IMR-90 (cell line): ENCODE data around the gene MOB1A. TPM values are rescaled to one million over a fixed set of nuclear protein-coding genes. Genes with fewer than 3 reads are reported as not detected.

Source experiments
- ATAC-seq: fragments of 200-7000 bp; cut with Tn5 transposase; 2 replicates; pipeline ENCODE4 v1.9.1; 2020; ENCODE audit warnings: low read depth, mild to moderate bottlenecking, moderate library complexity
- BruUV-seq: library from RNA; stranded (reverse); fragments of 400-500 nt; replicated peaks from 2 replicates; lab custom pipeline; 2021; lab: Mats Ljungman, UMichigan
- CTCF ChIA-PET: fragments of 300-600 bp; formaldehyde crosslinking; extraction: SDS; loops from one replicate; lab custom pipeline; 2021; ENCODE audit warnings: antibody characterized with exemption; lab: Yijun Ruan, JAX
- POLR2A ChIA-PET: fragments of 300-600 bp; sonication (Branson Sonifier 250); formaldehyde crosslinking; loops from one replicate; lab custom pipeline; 2022; ENCODE audit warnings: antibody characterized with exemption; ENCODE audit not compliant: unreplicated experiment; lab: Charles Lee
- DNase-seq: peaks from one replicate; pipeline ENCODE4 v3.0.0; 2013
- H2AFZ ChIP-seq: replicated peaks from 2 replicates; pipeline ENCODE3; 2013; ENCODE audit warnings: low read length, mild to moderate bottlenecking; ENCODE audit not compliant: poor library complexity
- H2AK5ac ChIP-seq: 2 replicates; pipeline ENCODE4 v1.6.1; 2013; ENCODE audit warnings: low read depth, low read length, inconsistent platforms
- H2AK9ac ChIP-seq: replicated peaks from 2 replicates; pipeline ENCODE3; 2013; ENCODE audit warnings: mild to moderate bottlenecking, low read depth, low read length, moderate library complexity; ENCODE audit not compliant: poor library complexity
- H2BK120ac ChIP-seq: 2 replicates; pipeline ENCODE4 v1.6.1; 2013; ENCODE audit warnings: low read depth, low read length, inconsistent platforms
- H2BK15ac ChIP-seq: 3 replicates; pipeline ENCODE4 v1.6.1; 2013; ENCODE audit warnings: low read depth, low read length, inconsistent platforms
- H2BK20ac ChIP-seq: 2 replicates; pipeline ENCODE4 v1.6.1; 2013; ENCODE audit warnings: low read depth, mild to moderate bottlenecking, inconsistent platforms, low read length, moderate library complexity
- H2BK5ac ChIP-seq: 2 replicates; pipeline ENCODE4 v1.6.1; 2013; ENCODE audit warnings: mild to moderate bottlenecking, low read depth, low read length, inconsistent platforms; ENCODE audit not compliant: poor library complexity, severe bottlenecking
- H3K14ac ChIP-seq: replicated peaks from 2 replicates; pipeline ENCODE4 v1.6.1; 2013; ENCODE audit warnings: low read depth, low read length, inconsistent platforms
- H3K18ac ChIP-seq: 2 replicates; pipeline ENCODE4 v1.6.1; 2013; ENCODE audit warnings: low read depth, low read length, control low read depth
- H3K23ac ChIP-seq: 2 replicates; pipeline ENCODE4 v1.6.1; 2013; ENCODE audit warnings: low read depth, low read length, inconsistent platforms
- H3K27ac ChIP-seq: 2 replicates; pipeline ENCODE4 v1.5.1; 2013; ENCODE audit warnings: mild to moderate bottlenecking, control low read depth, low read length; ENCODE audit not compliant: insufficient read depth
- H3K27me3 ChIP-seq: 2 replicates; pipeline ENCODE4 v1.6.1; 2013; ENCODE audit warnings: low read length; ENCODE audit not compliant: control insufficient read depth, insufficient read depth
- H3K36me3 ChIP-seq: 2 replicates; pipeline ENCODE4 v1.6.1; 2013; ENCODE audit warnings: low read length, mixed read lengths; ENCODE audit not compliant: control insufficient read depth, insufficient read depth
- H3K4ac ChIP-seq: 2 replicates; pipeline ENCODE4 v1.6.1; 2013; ENCODE audit warnings: low read depth, low read length, inconsistent platforms
- H3K4me1 ChIP-seq: 2 replicates; pipeline ENCODE4 v1.6.1; 2013; ENCODE audit warnings: low read length, mixed read lengths; ENCODE audit not compliant: control insufficient read depth, insufficient read depth
- H3K4me2 ChIP-seq: 2 replicates; pipeline ENCODE4 v1.6.1; 2013; ENCODE audit warnings: low read depth, mild to moderate bottlenecking, control low read depth, low read length, moderate library complexity
- H3K4me3 ChIP-seq: 2 replicates; pipeline ENCODE4 v1.5.1; 2013; ENCODE audit warnings: low read depth, mild to moderate bottlenecking, control low read depth, low read length, moderate library complexity; ENCODE audit not compliant: insufficient read depth
- H3K56ac ChIP-seq: 2 replicates; pipeline ENCODE4 v1.6.1; 2013; ENCODE audit warnings: low read length, inconsistent platforms; ENCODE audit not compliant: insufficient read depth; ENCODE audit errors: extremely low read depth
- H3K79me1 ChIP-seq, 2 experiments: 2 replicates each; pipeline ENCODE4 v1.6.1; 2013; ENCODE audit warnings: low read length in 2 of 2, inconsistent platforms in 1 of 2, low read depth in 1 of 2
- H3K9ac ChIP-seq: 2 replicates; pipeline ENCODE4 v1.6.1; 2013; ENCODE audit warnings: low read depth, low read length, control low read depth
- H3K9me1 ChIP-seq: 2 replicates; pipeline ENCODE4 v1.6.1; 2013; ENCODE audit warnings: low read length, inconsistent platforms; ENCODE audit not compliant: insufficient read depth
- H3K9me3 ChIP-seq: 2 replicates; pipeline ENCODE4 v1.6.1; 2013; ENCODE audit warnings: low read length; ENCODE audit not compliant: control insufficient read depth, insufficient read depth
- H4K20me1 ChIP-seq: 2 replicates; pipeline ENCODE4 v1.6.1; 2013; ENCODE audit warnings: low read length, inconsistent platforms; ENCODE audit not compliant: insufficient read depth
- H4K5ac ChIP-seq: 2 replicates; pipeline ENCODE4 v1.6.1; 2013; ENCODE audit warnings: mild to moderate bottlenecking, low read depth, low read length, control low read depth
- H4K8ac ChIP-seq, 2 experiments: 2 replicates each; pipeline ENCODE4 v1.6.1; 2013; ENCODE audit warnings: low read depth in 2 of 2, low read length in 2 of 2, control low read depth in 1 of 2, inconsistent platforms in 1 of 2
- H4K91ac ChIP-seq: 2 replicates; pipeline ENCODE4 v1.6.1; 2013; ENCODE audit warnings: low read depth, low read length, inconsistent platforms; ENCODE audit not compliant: insufficient read depth
- CTCF ChIP-seq: conservative IDR thresholded peaks from 2 replicates; pipeline ENCODE4 v1.5.1; 2012; ENCODE audit warnings: mild to moderate bottlenecking, low read depth, low read length, improper control_type of control experiment
- ELK1 ChIP-seq: fragments of 150-350 bp; IDR thresholded peaks from 2 replicates; pipeline ENCODE4 v1.6.1; 2016; ENCODE audit warnings: low read depth, mild to moderate bottlenecking, low read length, moderate library complexity, borderline replicate concordance
- FOS ChIP-seq: fragments of 150-350 bp; IDR thresholded peaks from 2 replicates; pipeline ENCODE4 v1.6.1; 2016; ENCODE audit warnings: low read depth, low read length
- NFE2L2 ChIP-seq: fragments of 150-350 bp; IDR thresholded peaks from 2 replicates; pipeline ENCODE4 v1.6.1; 2016; ENCODE audit warnings: low read depth, mild to moderate bottlenecking, low read length
- POLR2A ChIP-seq: IDR thresholded peaks from 2 replicates; pipeline ENCODE4 v1.6.1; 2012; ENCODE audit warnings: mild to moderate bottlenecking, low read depth, low read length
- USF2 ChIP-seq: fragments of 150-350 bp; IDR thresholded peaks from 2 replicates; pipeline ENCODE4 v1.6.1; 2017; ENCODE audit warnings: mild to moderate bottlenecking, antibody characterized with exemption, low read length, low read depth
- WGBS, 2 experiments: methylation state at CpG; one replicate each; pipeline versions ENCODE4 v1.1.5 to v1.1.7; 2013; ENCODE audit warnings: missing lambda C conversion rate in 2 of 2; ENCODE audit not compliant: insufficient read length in 1 of 2; ENCODE audit errors: extremely low coverage in 2 of 2; 5-methylcytosine and 5-hydroxymethylcytosine counted together
- dilution Hi-C: fragments of 300-500 bp; cut with HindIII; formaldehyde crosslinking; loops from one replicate; pipeline ENCODE4 v1.14.3; 2018; ENCODE audit warnings: low sequenced_read_pairs; ENCODE audit not compliant: unreplicated experiment
- in situ Hi-C: fragments of 300-500 bp; cut with MboI; formaldehyde crosslinking; loops from 3 replicates; pipeline ENCODE4 v1.14.3; 2019; ENCODE audit warnings: low sequenced_read_pairs, inconsistent platforms, mixed read lengths
- intact Hi-C: fragments of 100-400 bp; cut with micrococcal nuclease; formaldehyde crosslinking; loops from 2 replicates; pipeline ENCODE4 v1.10.0; 2022
- polyA plus RNA-seq, 3 experiments: library from polyadenylated mRNA; depleted of rRNA; stranded (reverse); fragments of >200 nt; gene quantifications; 2 replicates each; pipeline ENCODE4 v1.2.3, GENCODE V29; 2012; ENCODE audit warnings: low replicate concordance in 1 of 3
- total RNA-seq: library from RNA; depleted of rRNA; stranded (reverse); fragments of >200 nt; gene quantifications from 2 replicates; pipeline ENCODE4 v1.2.3, GENCODE V29; 2012

MOB1A gene
- total and polyA plus RNA-seq, 2 of the 4 experiments (the other 2 are of a cell fraction), result 21.0 to 60.8 TPM

GRCh38 chr2:74149247-74149525 lies 29.5 kb downstream of the MOB1A start:
- POLR2A ChIA-PET, result interaction anchor here (0.6 kb wide), 1 partner anchor 112 kb away, joined by 3 read pairs; no protein-coding TSS in a partner anchor
- CTCF ChIA-PET, result interaction anchor here (2.5 kb wide), 1 partner anchor 325 kb away, joined by 7 read pairs; no protein-coding TSS in a partner anchor
- H2AK9ac ChIP-seq, result no peak overlapping the region
- H2BK20ac ChIP-seq, result no peak overlapping the region
- H4K8ac ChIP-seq, result no peak overlapping the region
- H3K14ac ChIP-seq, result no peak overlapping the region
- no peak overlapping the region for H3K4ac ChIP-seq
- H2AK5ac ChIP-seq, result no peak overlapping the region
- no peak overlapping the region for H3K4me2 ChIP-seq
- TF ChIP-seq CTCF (no peak), ELK1 (no peak), NFE2L2 (no peak), FOS (no peak), POLR2A (no peak), USF2 (no peak)
- H3K56ac ChIP-seq, result no peak overlapping the region
- no peak overlapping the region for H2BK5ac ChIP-seq
- ATAC-seq (no peak), DNase-seq (no peak)
- H3K23ac ChIP-seq, result no peak overlapping the region
- H3K18ac ChIP-seq, result no peak overlapping the region
- no peak overlapping the region for H2BK15ac ChIP-seq
- H4K5ac ChIP-seq, result no peak overlapping the region
- H3K79me1 ChIP-seq, result peaks cover 23 to 33% of the 10 kb centered on the region in 2 experiments
- dilution Hi-C loops, result no loop called here
- H3K9ac ChIP-seq, result no peak overlapping the region
- no peak overlapping the region for H2BK120ac ChIP-seq
- H3K9me3 ChIP-seq, result no peaks in the 10 kb centered on the region
- H4K91ac ChIP-seq, result no peak overlapping the region
- peaks cover 13% of the 10 kb centered on the region for H3K36me3 ChIP-seq
- in situ Hi-C loops, result loop anchor here (10.0 to 25.0 kb wide), 2 partner anchors 224 to 312 kb away; partner anchors contain the start of genes DGUOK and STAMBP
- no peak overlapping the region for H3K27ac ChIP-seq
- H4K20me1 ChIP-seq, result no peaks in the 10 kb centered on the region
- WGBS, 2 experiments, result no CpG with 5 or more reads among the region's 5 CpGs
- BruUV-seq, result no TSS peak
- H3K9me1 ChIP-seq, result peaks cover 19% of the 10 kb centered on the region
- H2AFZ ChIP-seq, result no peak overlapping the region
- H3K4me1 ChIP-seq, result peaks cover 11% of the 10 kb centered on the region
- H3K4me3 ChIP-seq, result no peak overlapping the region
- H3K27me3 ChIP-seq, result no peaks in the 10 kb centered on the region
- intact Hi-C loops, result no loop called here
